NCI-H345 treated with DMSO at 0.1 percent for 48 hours (cell line): ENCODE data around the gene ZNF184.
A peak's percentile ranks its signal among the peaks of the same experiment; 100 is the strongest.

Experiments used
- DNase-seq: peaks from one replicate; lab custom pipeline; 2025; ENCODE audit not compliant: unreplicated experiment; lab: John Stamatoyannopoulos, UW

Gene ZNF184

DNA sequence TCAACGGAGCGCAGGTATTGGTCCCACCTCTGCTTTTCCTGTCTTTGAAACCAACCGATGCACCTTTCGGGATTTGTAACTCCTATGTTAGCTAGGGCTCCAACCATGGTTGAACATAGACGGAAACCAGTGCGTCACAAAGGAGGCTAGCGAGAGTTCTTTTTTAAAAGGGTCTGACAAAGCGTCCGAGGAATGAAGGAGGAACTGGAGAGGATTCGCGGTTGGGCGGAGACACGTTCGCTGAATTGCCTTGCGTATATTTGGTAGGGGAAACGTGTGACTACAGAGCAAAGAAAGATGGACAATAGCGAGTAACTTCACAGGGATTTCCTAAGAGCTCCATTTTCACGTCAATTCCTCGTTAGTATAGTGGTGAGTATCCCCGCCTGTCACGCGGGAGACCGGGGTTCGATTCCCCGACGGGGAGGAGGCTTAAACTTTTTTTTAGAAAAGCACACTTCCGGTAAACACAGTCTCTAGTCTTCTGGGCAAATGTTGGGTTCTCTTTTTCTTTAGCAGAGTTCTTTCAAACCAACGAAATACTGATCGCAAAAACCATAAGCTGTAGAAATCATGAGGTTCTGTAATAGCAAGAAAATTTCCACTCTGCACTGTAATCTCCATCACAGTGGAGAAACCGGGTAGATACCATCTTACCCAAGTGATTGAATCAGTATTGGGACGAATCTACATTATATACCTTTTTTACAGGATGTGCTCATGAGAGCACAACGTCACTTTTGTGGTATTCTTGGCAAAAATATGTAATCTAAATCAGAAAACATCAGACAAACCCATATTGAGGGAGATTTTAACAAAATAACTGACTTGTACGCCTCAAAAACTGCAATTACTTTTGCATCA lies 6.6 kb upstream of the ZNF184 start:
- DNase-seq: peak; percentile 75

DNA sequence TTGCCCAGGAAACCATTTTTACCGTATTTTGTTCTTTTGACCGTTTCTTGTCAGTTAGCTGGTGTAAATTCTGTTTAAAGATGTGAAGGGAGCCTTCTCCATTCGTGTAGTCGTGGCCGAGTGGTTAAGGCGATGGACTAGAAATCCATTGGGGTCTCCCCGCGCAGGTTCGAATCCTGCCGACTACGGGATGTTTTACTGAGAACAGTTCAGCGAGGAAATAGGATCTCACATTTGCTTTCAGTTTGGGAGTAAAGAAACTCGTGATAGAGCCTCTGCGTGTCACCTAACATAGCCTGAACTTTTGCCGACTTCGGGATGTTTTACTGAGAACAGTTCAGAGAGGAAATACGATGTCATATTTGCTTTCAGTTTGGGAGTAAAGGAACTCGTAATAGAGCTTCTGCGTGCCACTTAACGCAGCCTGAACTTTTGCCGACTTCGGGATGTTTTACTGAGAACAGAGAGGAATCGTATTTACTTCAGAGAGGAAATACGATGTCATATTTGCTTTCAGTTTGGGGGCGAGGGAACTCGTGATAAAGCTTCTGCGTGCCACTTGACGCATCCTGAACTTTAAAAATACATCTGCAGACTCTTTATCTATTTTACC lies 5.9 kb upstream of the ZNF184 start:
- peak; percentile 29 for DNase-seq

DNA sequence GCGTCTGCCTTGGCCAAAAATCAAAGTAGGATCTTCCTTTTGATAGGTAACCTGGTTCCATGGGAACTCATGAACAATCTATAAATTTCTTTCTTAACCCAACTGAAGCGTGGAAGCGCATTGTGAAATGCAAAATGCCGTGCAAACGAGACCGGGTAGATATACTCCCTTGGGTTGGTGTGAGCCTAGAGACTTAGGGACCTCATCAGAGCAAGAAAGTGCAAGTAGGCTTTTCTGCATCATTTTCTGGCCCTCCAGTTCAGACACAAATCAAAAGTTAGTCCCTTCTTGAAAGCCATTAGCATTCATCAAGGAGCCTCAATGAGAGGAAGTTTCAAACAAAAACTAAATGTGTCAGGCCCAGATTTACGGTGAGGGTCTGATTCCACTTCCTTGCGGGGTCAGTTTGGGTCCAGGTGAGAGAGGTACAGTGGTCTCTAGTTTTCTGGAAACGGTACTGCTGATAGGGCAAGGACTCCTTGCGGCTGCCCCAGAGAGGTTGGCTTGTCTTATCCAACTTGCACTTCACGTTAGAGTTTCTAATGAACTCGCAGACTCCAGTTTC lies 5.3 kb upstream of the ZNF184 start:
- no peak for DNase-seq

- DNase-seq: no peak
Measured at GRCh38 chr6:27477318-27478013, 4.6 kb upstream of the ZNF184 start.

GRCh38 chr6:27476090-27476489 lies 3.2 kb upstream of the ZNF184 start:
- no peak for DNase-seq

- DNase-seq: no peak
Measured at GRCh38 chr6:27474672-27475071, 1.8 kb upstream of the ZNF184 start.

DNA sequence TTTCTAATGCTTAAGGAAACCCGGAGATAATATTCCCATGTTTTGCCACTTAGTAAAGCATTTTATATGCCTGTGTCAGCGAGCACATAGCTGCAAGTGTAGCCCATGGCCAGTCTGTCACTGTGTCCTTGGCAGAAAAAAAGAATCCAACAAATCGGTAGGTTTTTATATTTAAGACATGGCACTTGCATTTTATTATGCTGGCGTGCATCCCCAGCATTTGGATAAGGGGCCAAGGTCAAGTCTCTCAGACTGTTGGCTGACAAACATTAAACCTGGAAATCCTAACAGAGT lies 1.2 kb upstream of the ZNF184 start:
- DNase-seq: no peak

DNA sequence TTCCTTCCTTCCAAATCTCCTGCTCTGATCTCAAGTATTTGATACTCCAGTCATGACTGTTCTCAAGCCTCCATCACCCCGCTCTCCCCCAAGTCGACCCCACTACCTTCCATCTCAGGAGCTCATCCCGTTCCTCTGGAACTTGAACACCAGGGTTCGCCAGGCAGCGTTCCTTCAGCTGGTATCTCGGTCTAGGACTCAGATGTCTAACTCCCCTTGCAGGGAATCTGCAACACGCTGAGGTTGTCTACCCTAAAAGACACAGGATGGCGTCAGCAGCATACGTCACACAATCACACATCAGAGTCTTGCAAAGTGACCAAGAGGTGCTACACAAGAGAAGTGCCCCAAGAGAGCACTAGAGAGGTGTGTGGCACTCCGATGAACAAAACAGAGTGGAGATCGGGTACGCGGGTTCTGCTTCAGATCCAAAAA lies 706 bp downstream of the ZNF184 start:
- DNase-seq: peak; percentile 40

GRCh38 chr6:27471365-27472115 lies 1.4 kb downstream of the ZNF184 start:
- DNase-seq: no peak

DNA sequence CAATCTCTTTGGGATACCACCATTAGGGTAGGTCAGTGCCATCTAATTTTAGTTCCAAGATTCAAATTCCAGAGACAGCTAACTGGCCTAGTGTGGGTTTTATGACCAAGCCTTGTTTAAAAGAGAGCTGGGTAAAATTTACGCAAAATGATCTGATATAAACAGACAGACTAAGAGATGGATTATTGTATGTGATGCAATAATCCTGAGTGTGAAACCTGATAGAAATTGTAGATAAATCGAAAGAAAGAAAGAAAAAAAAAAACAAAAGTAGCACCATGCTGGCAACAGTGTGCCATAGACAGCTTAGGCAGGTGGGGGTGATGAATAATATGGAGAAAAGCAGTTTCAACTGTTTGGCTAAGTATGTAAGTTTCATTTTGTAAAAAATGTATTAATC lies 2.9 kb downstream of the ZNF184 start:
- no peak for DNase-seq

GRCh38 chr6:27468334-27468733 lies 4.6 kb downstream of the ZNF184 start:
- DNase-seq: no peak

GRCh38 chr6:27452496-27452897 lies 20.4 kb downstream of the ZNF184 start:
- no peak for DNase-seq

DNA sequence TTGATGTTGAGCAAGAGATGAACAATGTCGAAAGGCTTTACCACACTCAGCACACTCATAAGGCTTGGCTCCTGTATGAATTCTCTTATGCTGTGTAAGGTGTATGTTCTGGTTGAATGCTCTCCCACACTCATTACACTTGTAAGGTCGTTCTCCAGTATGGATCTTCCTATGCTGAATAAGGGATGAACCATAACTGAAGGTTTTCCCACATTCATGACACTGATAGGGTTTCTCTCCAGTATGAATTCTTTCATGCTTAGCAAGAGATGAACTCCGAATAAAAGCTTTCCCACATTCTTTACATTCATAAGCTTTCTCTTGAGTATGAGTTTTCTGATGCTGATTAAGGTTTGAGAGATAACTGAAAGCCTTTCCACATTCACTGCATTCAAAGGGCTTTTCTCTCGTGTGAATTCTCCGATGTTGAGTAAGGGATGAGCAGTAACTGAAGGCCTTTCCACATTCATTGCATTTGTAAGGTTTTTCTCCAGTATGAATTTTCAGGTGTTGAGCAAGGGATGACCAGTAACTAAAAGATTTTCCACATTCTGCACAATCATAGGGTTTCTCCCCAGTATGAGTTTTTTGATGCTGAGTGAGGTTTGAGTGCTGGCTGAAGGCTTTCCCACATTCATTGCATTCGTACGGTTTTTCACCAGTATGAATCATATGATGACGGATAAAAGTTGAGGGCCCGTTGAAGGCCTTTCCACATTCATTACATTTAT lies 21.1 kb downstream of the ZNF184 start:
- DNase-seq: no peak

GRCh38 chr6:27448456-27448855 lies 24.4 kb downstream of the ZNF184 start:
- no peak for DNase-seq

GRCh38 chr6:27442932-27443331 lies 30.0 kb downstream of the ZNF184 start:
- no peak for DNase-seq

- no peak for DNase-seq
Measured at GRCh38 chr6:27441001-27441400, 31.9 kb downstream of the ZNF184 start.

GRCh38 chr6:27439371-27439770 lies 33.5 kb downstream of the ZNF184 start:
- DNase-seq: no peak

GRCh38 chr6:27433714-27434113 lies 39.2 kb downstream of the ZNF184 start:
- no peak for DNase-seq

DNA sequence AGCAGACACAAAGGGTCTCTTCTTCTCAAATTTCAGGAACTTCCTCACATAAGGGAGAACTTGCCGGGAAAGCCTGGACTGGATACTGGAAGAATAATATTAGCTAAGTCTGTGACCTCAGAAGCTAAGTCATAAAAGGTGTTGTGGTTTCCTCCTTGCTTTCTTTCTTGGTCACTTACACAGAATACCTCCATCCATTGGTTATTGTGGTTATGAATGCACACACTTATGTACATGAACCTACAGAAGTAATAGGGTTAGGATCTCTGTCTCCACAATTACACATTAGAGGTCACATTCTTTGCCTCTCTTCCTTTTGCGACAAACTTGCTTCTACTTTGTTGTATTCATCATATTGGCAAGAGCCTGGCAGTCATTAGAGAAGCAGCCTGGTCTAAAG lies 43.9 kb downstream of the ZNF184 start:
- no peak for DNase-seq

DNA sequence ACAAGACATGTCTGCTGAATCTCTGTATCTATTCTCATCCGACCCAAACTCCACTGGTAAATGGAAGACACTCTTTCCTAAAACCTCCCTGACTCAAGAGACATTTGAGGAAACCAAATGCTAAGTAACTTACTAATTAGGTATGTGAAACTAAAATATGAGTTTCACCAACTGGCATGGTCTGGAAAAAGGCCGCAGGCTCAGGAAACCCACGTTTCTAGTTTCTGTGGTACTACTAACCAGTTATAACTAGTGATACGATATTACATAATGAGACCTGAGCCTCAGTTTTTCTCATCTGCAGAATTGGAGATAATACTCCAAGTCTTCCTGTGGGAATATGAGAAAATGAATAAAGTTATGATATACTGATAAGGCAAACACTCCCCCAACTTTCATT lies 44.4 kb downstream of the ZNF184 start:
- no peak for DNase-seq
